Measurements from ENCODE around the gene ICOSLG.

Gene ICOSLG

DNA sequence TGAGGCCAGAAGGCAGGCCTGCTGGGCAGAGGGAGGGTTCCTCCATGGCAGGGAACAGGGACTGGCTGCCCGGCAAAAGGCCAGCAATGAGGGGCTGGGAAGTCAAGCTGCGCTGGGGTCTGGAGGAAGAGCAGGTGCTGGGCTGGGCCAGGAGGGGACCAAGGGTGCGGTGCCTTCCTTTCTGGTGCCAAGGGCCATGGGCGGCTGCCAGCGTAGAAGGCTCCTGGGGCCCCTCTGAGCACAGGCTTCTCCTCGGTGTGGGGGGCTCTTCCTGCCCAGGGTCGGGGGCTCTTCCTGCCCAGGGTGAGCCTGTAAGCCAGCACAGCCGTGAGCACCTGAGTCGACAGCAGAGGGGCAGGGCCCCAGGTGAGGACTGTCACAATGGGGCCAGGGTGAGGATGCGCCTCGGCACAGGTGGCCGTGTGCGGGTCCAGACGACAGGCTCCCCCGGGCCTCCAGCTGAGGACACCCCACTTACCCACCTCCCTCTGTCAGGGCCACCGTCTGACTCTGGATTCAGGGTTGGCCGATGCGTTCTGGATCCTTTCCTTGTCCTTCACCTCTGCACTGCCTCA, 31.6 kb upstream of the ICOSLG start:
- Mint-ChIP-seq H3K4me1 (ENCODE audit: low read depth) (no peaks in the 10 kb centered on the region), H3K36me3 (no peaks in the 10 kb centered on the region), H3K27me3 (no peaks in the 10 kb centered on the region), H3K9me3 (ENCODE audit: low read depth) (no peaks in the 10 kb centered on the region), H3K27ac (no peak overlapping the region), H3K4me3 (no peak overlapping the region)

DNA sequence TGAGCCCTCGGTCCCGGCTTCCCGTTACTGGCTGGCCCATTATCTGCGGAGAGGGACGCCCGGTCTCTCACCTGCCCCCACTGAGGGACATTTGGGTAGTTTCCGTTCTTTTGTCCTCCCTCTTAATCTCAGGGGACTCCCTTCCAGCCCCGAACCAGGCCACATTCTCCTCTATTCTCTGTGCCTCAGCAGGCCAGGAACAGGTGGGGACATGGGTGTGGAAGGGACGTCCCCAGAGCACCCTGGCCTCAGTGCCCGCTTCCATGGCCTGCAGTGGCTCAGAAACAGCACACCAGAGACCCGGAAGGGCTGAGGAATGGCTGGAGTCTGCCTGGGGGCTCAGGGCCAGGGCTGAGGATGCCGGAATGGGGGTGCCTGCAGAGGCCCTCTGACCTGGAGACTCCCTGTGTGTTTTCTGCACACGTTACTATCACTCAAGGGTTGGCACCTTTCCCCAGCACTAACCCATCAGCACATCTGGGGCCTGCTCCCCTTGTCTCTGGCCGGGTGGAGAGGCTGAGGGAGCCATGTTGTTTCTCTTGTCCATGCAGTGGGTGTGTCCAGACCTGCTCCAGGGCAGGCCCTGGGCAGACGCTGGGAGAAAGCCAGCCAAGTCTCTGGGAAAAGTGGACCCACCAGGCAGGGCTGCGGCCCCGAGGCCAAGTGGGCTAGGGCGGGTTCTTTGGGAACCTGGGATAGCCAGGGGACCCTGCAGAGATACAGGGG, 31.0 kb upstream of the ICOSLG start:
- Mint-ChIP-seq H3K27me3 (no peaks in the 10 kb centered on the region), H3K9me3 (ENCODE audit: low read depth) (no peaks in the 10 kb centered on the region), H3K4me3 (no peak overlapping the region), H3K27ac (no peak overlapping the region), H3K4me1 (ENCODE audit: low read depth) (no peaks in the 10 kb centered on the region), H3K36me3 (no peaks in the 10 kb centered on the region)

DNA sequence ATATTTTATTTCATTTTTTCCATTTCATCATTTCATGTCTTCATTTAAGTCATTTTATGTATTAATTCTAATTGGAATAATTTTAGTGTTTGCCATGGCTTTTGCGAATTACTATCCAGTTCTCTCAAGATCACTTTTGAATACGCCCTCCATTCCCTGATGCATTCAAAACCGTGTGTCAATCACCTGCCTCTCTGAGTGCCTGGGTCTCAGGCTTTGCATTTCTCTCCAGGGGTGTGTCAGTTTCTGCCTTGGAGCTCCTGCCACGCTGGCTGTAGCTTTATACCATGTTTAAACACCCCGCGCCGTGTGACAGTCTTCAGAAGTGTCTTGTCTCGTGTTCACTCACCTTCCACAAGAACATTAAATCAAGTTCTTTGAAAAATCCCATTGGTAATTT, 28.3 kb upstream of the ICOSLG start:
- Mint-ChIP-seq H3K4me3 (no peak overlapping the region), H3K27me3 (no peaks in the 10 kb centered on the region), H3K27ac (no peak overlapping the region), H3K9me3 (ENCODE audit: low read depth) (no peaks in the 10 kb centered on the region), H3K4me1 (ENCODE audit: low read depth) (no peaks in the 10 kb centered on the region), H3K36me3 (no peaks in the 10 kb centered on the region)

GRCh38 chr21:44267655-44268142, 27.0 kb upstream of the ICOSLG start:
- Mint-ChIP-seq H3K27me3 (no peaks in the 10 kb centered on the region), H3K36me3 (no peaks in the 10 kb centered on the region), H3K9me3 (ENCODE audit: low read depth) (no peaks in the 10 kb centered on the region), H3K4me3 (no peak overlapping the region), H3K27ac (no peak overlapping the region), H3K4me1 (ENCODE audit: low read depth) (no peaks in the 10 kb centered on the region)

DNA sequence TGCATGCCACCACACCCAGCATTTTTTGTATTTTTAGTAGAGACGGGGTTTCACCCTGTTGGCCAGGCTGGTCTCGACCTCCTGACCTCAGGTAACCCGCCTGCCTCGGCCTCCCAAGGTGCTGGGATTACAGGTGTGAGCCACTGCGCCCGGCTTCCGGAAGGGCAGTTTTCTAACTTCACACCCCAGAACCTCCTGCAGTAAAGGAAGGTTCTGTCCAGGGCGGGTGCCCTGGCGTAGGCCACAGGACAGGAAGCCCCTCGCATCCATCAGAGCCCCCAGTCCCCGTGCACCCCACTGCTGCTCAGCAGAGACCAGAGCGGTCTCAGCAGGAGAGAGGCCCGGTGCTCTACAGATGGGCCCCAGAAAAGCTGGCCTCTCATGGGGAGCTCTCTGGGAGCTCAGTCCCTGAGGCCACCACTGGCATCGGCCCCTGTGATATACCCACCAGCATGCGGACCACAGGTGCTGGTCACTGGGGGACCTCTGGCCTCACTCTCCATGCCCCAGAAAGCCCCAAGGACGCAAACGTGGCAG, 25.1 kb upstream of the ICOSLG start:
- Mint-ChIP-seq H3K27me3 (no peaks in the 10 kb centered on the region), H3K27ac (no peak overlapping the region), H3K4me3 (no peak overlapping the region), H3K4me1 (ENCODE audit: low read depth) (no peaks in the 10 kb centered on the region), H3K36me3 (no peaks in the 10 kb centered on the region), H3K9me3 (ENCODE audit: low read depth) (no peaks in the 10 kb centered on the region)

GRCh38 chr21:44263768-44264167, 23.0 kb upstream of the ICOSLG start:
- H3K27ac Mint-ChIP-seq, result no peak overlapping the region
- no peaks in the 10 kb centered on the region for H3K36me3 Mint-ChIP-seq
- H3K9me3 Mint-ChIP-seq (ENCODE audit: low read depth), result no peaks in the 10 kb centered on the region
- H3K27me3 Mint-ChIP-seq, result no peaks in the 10 kb centered on the region
- H3K4me1 Mint-ChIP-seq (ENCODE audit: low read depth), result no peaks in the 10 kb centered on the region
- H3K4me3 Mint-ChIP-seq, result no peak overlapping the region

GRCh38 chr21:44263221-44263760, 22.5 kb upstream of the ICOSLG start:
- no peaks in the 10 kb centered on the region for H3K4me1 Mint-ChIP-seq (ENCODE audit: low read depth)
- H3K27ac Mint-ChIP-seq, result no peak overlapping the region
- H3K27me3 Mint-ChIP-seq, result no peaks in the 10 kb centered on the region
- no peaks in the 10 kb centered on the region for H3K9me3 Mint-ChIP-seq (ENCODE audit: low read depth)
- H3K36me3 Mint-ChIP-seq, result no peaks in the 10 kb centered on the region
- H3K4me3 Mint-ChIP-seq, result no peak overlapping the region

GRCh38 chr21:44262338-44263056, 21.8 kb upstream of the ICOSLG start:
- H3K27ac Mint-ChIP-seq, result no peak overlapping the region

DNA sequence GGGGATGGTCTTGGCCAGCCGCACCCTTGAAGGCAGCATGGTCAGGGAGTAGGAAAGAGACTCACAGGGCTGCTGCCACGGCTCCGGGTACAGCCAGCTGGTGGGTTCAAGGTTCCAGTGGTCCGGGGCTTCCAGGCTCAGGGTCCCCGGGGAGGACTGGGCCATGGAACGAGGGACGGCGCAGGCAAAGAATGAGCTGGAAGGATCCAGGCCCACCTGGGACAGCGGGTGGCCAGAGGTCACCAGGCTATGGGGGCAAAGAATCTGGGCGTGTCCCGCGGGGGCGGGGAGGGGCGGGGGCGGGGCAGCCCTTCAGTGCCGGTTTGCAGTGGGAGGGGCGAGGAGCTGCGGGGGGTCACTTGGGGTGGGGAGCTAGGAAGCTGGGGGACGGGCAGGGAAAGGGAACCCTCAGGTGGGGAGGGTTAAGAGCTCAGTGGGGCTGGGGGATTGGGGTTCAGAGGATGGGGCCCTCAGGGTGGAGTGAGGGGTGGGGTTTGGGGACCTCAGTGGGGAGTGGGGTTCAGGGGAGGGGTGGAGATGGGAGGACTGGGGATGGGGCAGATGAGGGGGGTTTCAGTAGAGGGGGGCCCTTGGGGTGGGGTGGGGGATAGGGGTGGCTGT, 21.0 kb upstream of the ICOSLG start, which contains the start of gene DNMT3L:
Gene DNMT3L (minus strand): TSS at position 223 of the 621 bp plus-strand sequence. CDS start 638 bp downstream, outside the sequence.
- Mint-ChIP-seq H3K27ac (no peak within 1 kb of the TSS), H3K4me3 (no peak within 1 kb of the TSS), H3K4me1 (ENCODE audit: low read depth) (no peaks in the 10 kb centered on the region), H3K27me3 (no peaks in the 10 kb centered on the region), H3K36me3 (no peaks in the 10 kb centered on the region), H3K9me3 (ENCODE audit: low read depth) (no peaks in the 10 kb centered on the region)

More at GRCh38 chr21:44262338-44263056, 21.8 kb upstream of the ICOSLG start:
- Mint-ChIP-seq H3K4me1 (ENCODE audit: low read depth) (no peaks in the 10 kb centered on the region), H3K36me3 (no peaks in the 10 kb centered on the region), H3K27me3 (no peaks in the 10 kb centered on the region), H3K4me3 (no peak overlapping the region), H3K9me3 (ENCODE audit: low read depth) (no peaks in the 10 kb centered on the region)

GRCh38 chr21:44260791-44261631, 20.3 kb upstream of the ICOSLG start:
- H3K9me3 Mint-ChIP-seq (ENCODE audit: low read depth), result no peaks in the 10 kb centered on the region
- no peak overlapping the region for H3K27ac Mint-ChIP-seq
- H3K4me1 Mint-ChIP-seq (ENCODE audit: low read depth), result no peaks in the 10 kb centered on the region
- no peak overlapping the region for H3K4me3 Mint-ChIP-seq
- no peaks in the 10 kb centered on the region for H3K27me3 Mint-ChIP-seq
- no peaks in the 10 kb centered on the region for H3K36me3 Mint-ChIP-seq

- H3K36me3 Mint-ChIP-seq, result no peaks in the 10 kb centered on the region
- H3K27me3 Mint-ChIP-seq, result no peaks in the 10 kb centered on the region
- H3K9me3 Mint-ChIP-seq (ENCODE audit: low read depth), result no peaks in the 10 kb centered on the region
- H3K4me1 Mint-ChIP-seq (ENCODE audit: low read depth), result no peaks in the 10 kb centered on the region
- no peak overlapping the region for H3K27ac Mint-ChIP-seq
- no peak overlapping the region for H3K4me3 Mint-ChIP-seq
Measured at GRCh38 chr21:44260066-44260465, 19.3 kb upstream of the ICOSLG start.

DNA sequence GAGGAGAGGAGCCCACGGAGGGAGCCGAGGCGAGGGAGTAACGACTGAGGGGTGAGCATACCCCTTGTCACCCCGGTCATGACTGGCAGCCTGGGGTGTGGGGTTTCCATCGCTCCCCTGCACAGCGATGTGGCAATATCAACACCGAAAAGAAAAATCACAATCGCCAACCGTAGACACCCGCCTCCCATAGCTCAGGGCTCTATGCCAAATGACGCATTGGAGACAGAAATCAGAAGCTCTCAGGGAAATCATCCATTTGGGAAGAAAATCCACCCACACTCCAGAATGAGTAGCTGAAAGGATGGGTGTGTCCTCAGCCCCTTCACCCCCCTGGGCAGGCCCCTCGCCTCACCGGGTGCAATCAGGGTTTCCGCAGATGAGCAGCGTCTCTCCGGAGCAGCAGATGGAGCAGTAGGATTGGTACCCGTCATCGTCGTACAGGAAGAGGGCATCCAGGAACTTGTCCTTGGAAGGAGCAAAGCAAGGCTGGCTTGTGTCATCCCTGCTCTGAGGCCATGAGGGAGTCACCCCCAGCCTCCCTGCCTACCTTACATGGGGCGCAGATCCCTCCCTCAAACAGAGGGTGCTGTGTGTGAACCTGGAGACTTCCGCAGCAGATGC, 18.5 kb upstream of the ICOSLG start:
- Mint-ChIP-seq H3K9me3 (ENCODE audit: low read depth) (no peaks in the 10 kb centered on the region), H3K27me3 (peaks cover 2% of the 10 kb centered on the region), H3K36me3 (no peaks in the 10 kb centered on the region)

DNA sequence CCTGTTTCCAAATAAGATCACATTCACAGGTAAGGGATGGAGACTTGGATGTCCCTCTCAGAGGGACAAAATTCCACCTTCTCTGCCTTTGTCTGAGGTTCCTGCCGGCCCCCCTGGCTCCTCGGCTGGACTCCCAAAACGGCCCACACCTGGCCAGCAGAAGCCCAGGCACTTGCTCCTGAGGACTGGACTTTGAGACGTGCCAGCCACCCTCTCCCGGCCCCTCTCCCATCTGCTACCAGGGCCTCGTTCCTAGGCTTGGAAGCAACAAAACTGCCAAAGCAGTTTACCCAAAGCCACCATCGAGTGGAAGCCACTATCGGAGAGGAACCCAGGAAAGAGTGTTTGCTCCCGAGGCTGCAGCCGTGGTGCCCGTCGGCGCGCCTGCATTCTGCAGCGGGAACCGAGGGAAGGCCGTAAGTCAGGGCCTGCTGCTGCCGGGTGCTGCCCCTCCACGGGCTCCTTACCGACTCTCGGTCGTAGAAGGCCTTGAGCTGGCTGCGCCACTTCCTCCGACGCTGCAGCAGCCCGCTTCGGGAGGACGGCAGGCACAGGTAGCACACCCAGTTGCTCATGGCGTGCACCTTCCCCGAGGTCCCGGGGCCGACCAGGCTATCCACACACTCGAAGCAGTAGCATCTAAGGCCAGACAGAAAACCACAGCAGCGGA, 17.4 kb upstream of the ICOSLG start:
- Mint-ChIP-seq H3K9me3 (ENCODE audit: low read depth) (no peaks in the 10 kb centered on the region), H3K4me1 (ENCODE audit: low read depth) (peaks cover 2% of the 10 kb centered on the region), H3K27ac (no peak overlapping the region), H3K27me3 (peaks cover 2% of the 10 kb centered on the region), H3K36me3 (no peaks in the 10 kb centered on the region), H3K4me3 (no peak overlapping the region)

More for the DNA sequence above, 18.5 kb upstream of the ICOSLG start:
- Mint-ChIP-seq H3K27ac (no peak overlapping the region), H3K4me3 (no peak overlapping the region), H3K4me1 (ENCODE audit: low read depth) (peaks cover 2% of the 10 kb centered on the region)

Measured in activated naive CD8-positive, alpha-beta T cell (primary cell).